K562 (cell line): Measurements from ENCODE around the gene ROBO1.

ENCODE experiments used
- HDAC6 ChIP-seq: IDR thresholded peaks from 2 replicates; pipeline ENCODE4 v1.6.1; 2012; ENCODE audit warnings: low read depth, mild to moderate bottlenecking, control low read depth, inconsistent platforms, low read length, moderate library complexity
- JUND ChIP-seq, 2 experiments: IDR thresholded peaks; 2 replicates in 1 of 2; 3 replicates in 1 of 2; pipeline ENCODE4 v1.6.1; 2011; ENCODE audit warnings: borderline replicate concordance in 2 of 2, low read depth in 2 of 2, low read length in 2 of 2, improper control_type of control experiment in 1 of 2, missing biosample characterization in 1 of 2, missing genetic modification characterization in 1 of 2, missing genetic modification reagents in 1 of 2
- MAFG ChIP-seq: fragments of 450-650 bp; conservative IDR thresholded peaks from 2 replicates; pipeline ENCODE4 v1.6.1; 2016; ENCODE audit warnings: missing genetic modification characterization, missing compliant biosample characterization
- NR2F6 ChIP-seq: fragments of 450-650 bp; formaldehyde crosslinking; IDR thresholded peaks from 2 replicates; pipeline ENCODE4 v1.4.0; 2020; ENCODE audit warnings: mild to moderate bottlenecking
- POLR2H ChIP-seq: IDR thresholded peaks from 2 replicates; pipeline ENCODE4 v1.6.1; 2016; ENCODE audit warnings: missing genetic modification characterization, low read depth, mild to moderate bottlenecking, control low read depth, missing compliant biosample characterization, moderate library complexity
- TAF1 ChIP-seq: IDR thresholded peaks from 2 replicates; pipeline ENCODE4 v1.6.1; 2011; ENCODE audit warnings: mild to moderate bottlenecking, low read length, moderate library complexity; ENCODE audit not compliant: insufficient read depth, control insufficient read depth, severe bottlenecking; ENCODE audit errors: extremely low read depth
- TAF9B ChIP-seq: fragments of 450-650 bp; IDR thresholded peaks from 2 replicates; pipeline ENCODE4 v1.6.1; 2018; ENCODE audit warnings: mild to moderate bottlenecking; ENCODE audit not compliant: partially characterized antibody
- ZNF253 ChIP-seq: fragments of 250-450 bp; sonication (Bioruptor Pico); conservative IDR thresholded peaks from 2 replicates; pipeline ENCODE4 v1.6.1; 2021; ENCODE audit warnings: mild to moderate bottlenecking
- ZNF316 ChIP-seq: fragments of 450-650 bp; IDR thresholded peaks from 2 replicates; pipeline ENCODE4 v1.6.1; 2016
- TF ChIP-seq, protein P1 (sequence below), 3 experiments: IDR thresholded peaks in 2 of 3; conservative IDR thresholded peaks in 1 of 3; 2 replicates each; pipeline ENCODE4 v1.5.1; 2011 to 2012; ENCODE audit warnings: low read length in 3 of 3, mild to moderate bottlenecking in 3 of 3, control low read depth in 2 of 3, improper control_type of control experiment in 1 of 3, inconsistent platforms in 1 of 3, low read depth in 1 of 3, mixed read lengths in 1 of 3, moderate library complexity in 1 of 3; ENCODE audit not compliant: insufficient read depth in 2 of 3
- TF ChIP-seq, protein P2 (sequence below): fragments of 250-450 bp; sonication (Bioruptor Pico); IDR thresholded peaks from 2 replicates; pipeline ENCODE4 v1.8.0; 2021; ENCODE audit warnings: moderate library complexity, mild to moderate bottlenecking, inconsistent platforms

DNA sequence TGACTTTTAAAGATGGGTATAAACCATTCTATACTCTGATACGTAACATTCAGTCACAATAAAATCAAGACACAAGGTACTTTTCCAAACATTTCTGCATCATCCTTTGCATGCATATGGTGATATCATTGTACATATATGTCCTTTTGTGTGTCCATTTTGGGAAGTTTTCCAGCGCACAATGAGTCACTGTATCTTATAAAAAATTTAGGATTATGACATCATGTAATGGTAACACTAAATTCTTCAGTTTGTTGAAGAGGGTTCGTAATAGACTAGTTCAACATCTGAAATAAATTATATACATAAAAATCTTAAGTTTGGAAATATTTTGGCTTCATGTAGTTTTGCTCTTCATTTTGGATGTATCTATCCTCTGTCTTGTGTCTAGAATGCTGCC lies 480.9 kb downstream of the ROBO1 start:
- TF ChIP-seq JUND (IDR thresholded peaks at IDR 0.05; ENCODE audit: borderline replicate concordance, low read depth, low read length) (no peak), JUND (tag; IDR thresholded peaks at IDR 0.05; ENCODE audit: borderline replicate concordance, low read depth, low read length) (no peak), ZNF316 (no peak), HDAC6 (no peak), TAF9B (no peak), NR2F6 (no peak), MAFG (tag) (no peak), ZNF253 (CRISPR knock-in tag) (no peak), TAF1 (no peak), POLR2H (tag) (no peak)
- TF ChIP-seq, protein P1, sequence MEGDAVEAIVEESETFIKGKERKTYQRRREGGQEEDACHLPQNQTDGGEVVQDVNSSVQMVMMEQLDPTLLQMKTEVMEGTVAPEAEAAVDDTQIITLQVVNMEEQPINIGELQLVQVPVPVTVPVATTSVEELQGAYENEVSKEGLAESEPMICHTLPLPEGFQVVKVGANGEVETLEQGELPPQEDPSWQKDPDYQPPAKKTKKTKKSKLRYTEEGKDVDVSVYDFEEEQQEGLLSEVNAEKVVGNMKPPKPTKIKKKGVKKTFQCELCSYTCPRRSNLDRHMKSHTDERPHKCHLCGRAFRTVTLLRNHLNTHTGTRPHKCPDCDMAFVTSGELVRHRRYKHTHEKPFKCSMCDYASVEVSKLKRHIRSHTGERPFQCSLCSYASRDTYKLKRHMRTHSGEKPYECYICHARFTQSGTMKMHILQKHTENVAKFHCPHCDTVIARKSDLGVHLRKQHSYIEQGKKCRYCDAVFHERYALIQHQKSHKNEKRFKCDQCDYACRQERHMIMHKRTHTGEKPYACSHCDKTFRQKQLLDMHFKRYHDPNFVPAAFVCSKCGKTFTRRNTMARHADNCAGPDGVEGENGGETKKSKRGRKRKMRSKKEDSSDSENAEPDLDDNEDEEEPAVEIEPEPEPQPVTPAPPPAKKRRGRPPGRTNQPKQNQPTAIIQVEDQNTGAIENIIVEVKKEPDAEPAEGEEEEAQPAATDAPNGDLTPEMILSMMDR (IDR thresholded peaks at IDR 0.05 in 2 of 3, conservative IDR thresholded peaks at IDR 0.05 in 1 of 3; ENCODE audit: insufficient read depth in 2 of 3, low read depth in 1 of 3, low read length in 3 of 3): no peak
- TF ChIP-seq, protein P2, sequence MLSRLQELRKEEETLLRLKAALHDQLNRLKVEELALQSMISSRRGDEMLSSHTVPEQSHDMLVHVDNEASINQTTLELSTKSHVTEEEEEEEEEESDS (CRISPR knock-in tag): no peak
